A549 (cell line): ENCODE results near the gene PIP4K2B.
A peak's percentile ranks its signal among the peaks of the same experiment; 100 is the strongest.

Source experiments
- CTCF ChIP-seq: fragments of >200 bp; sonication (Bioruptor Twin); formaldehyde crosslinking; IDR thresholded peaks from 3 replicates; pipeline ENCODE4 v1.5.1; 2016
- EHMT2 ChIP-seq: fragments of 200-600 bp; sonication (generic); IDR thresholded peaks from 2 replicates; pipeline ENCODE4 v1.6.1; 2016; ENCODE audit warnings: antibody characterized with exemption, low read depth, mild to moderate bottlenecking, moderate library complexity
- JUNB ChIP-seq: fragments of >200 bp; sonication (Bioruptor Twin); formaldehyde crosslinking; IDR thresholded peaks from 2 replicates; pipeline ENCODE4 v1.6.1; 2016
- MAZ ChIP-seq: fragments of 150-350 bp; IDR thresholded peaks from 2 replicates; pipeline ENCODE4 v1.6.1; 2014; ENCODE audit warnings: antibody characterized with exemption, low read depth, low read length, borderline replicate concordance
- POLR2A ChIP-seq: IDR thresholded peaks from 2 replicates; pipeline ENCODE4 v1.6.1; 2012; ENCODE audit warnings: mild to moderate bottlenecking, low read length
- RCOR1 ChIP-seq: fragments of 150-350 bp; IDR thresholded peaks from 2 replicates; pipeline ENCODE4 v1.6.1; 2014; ENCODE audit warnings: antibody characterized with exemption, low read length, low read depth
- RFX5 ChIP-seq: fragments of 450-650 bp; IDR thresholded peaks from 2 replicates; pipeline ENCODE4 v1.7.1; 2014; ENCODE audit warnings: antibody characterized with exemption, mild to moderate bottlenecking, moderate library complexity
- RNF2 ChIP-seq: fragments of 200-600 bp; sonication (generic); IDR thresholded peaks from 2 replicates; pipeline ENCODE4 v1.6.1; 2016; ENCODE audit warnings: low read depth, mild to moderate bottlenecking, antibody characterized with exemption, moderate library complexity, borderline replicate concordance
- TF ChIP-seq, protein P1 (sequence below): fragments of 450-650 bp; IDR thresholded peaks from 2 replicates; pipeline ENCODE4 v1.6.1; 2014; ENCODE audit warnings: antibody characterized with exemption
- TF ChIP-seq, protein P2 (sequence below): fragments of 200-600 bp; sonication (generic); IDR thresholded peaks from 2 replicates; pipeline ENCODE4 v1.6.1; 2016; ENCODE audit warnings: antibody characterized with exemption, mild to moderate bottlenecking, moderate library complexity

DNA sequence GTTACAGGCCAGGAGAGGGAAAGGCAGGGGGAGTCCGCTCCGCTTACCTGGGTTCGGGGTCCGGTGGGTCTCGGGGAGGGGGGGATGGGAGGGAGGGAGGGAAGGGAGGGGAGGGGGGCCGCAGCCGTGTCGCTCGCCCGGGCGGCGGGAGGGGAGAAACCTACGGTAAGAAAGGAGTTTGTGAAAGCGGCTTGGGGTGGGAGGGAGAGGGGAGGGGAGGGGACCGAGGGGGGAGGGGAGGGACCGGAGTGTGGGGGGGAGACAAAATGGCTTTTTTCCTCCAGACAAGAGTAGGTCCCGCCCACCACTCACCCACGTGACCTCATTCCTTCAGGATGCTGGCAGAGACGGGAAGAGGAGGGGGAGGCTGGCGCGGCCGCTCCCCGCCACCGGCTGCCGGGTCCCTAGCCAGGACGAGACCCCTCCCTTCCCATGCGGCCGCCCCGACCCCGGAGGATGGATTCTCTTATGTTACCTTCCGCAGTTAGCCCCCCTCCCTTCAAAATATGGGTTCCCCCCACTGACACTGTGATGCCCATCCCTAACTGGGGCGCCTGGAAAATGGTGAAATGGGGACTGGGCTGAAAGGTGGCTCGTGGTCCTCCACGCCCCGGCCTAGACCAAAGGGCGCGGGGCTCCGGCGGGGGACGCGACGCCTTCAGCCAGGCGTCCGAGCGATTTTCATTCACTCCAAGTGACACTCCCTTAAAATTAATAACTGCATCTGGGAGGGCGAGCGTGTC lies 51.0 kb downstream of the PIP4K2B start, which contains the start of gene PCGF2:
- TF ChIP-seq RFX5 = no peak
- TF ChIP-seq CTCF = no peak
- TF ChIP-seq, protein P1, sequence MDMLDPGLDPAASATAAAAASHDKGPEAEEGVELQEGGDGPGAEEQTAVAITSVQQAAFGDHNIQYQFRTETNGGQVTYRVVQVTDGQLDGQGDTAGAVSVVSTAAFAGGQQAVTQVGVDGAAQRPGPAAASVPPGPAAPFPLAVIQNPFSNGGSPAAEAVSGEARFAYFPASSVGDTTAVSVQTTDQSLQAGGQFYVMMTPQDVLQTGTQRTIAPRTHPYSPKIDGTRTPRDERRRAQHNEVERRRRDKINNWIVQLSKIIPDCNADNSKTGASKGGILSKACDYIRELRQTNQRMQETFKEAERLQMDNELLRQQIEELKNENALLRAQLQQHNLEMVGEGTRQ = peak; percentile 90
- TF ChIP-seq EHMT2 = no peak
- no peak; the same call in 1 of the 2 replicates for TF ChIP-seq RNF2
- no peak for TF ChIP-seq RCOR1
- no peak for TF ChIP-seq JUNB
- peak; percentile 88 for TF ChIP-seq POLR2A
- TF ChIP-seq, protein P2, sequence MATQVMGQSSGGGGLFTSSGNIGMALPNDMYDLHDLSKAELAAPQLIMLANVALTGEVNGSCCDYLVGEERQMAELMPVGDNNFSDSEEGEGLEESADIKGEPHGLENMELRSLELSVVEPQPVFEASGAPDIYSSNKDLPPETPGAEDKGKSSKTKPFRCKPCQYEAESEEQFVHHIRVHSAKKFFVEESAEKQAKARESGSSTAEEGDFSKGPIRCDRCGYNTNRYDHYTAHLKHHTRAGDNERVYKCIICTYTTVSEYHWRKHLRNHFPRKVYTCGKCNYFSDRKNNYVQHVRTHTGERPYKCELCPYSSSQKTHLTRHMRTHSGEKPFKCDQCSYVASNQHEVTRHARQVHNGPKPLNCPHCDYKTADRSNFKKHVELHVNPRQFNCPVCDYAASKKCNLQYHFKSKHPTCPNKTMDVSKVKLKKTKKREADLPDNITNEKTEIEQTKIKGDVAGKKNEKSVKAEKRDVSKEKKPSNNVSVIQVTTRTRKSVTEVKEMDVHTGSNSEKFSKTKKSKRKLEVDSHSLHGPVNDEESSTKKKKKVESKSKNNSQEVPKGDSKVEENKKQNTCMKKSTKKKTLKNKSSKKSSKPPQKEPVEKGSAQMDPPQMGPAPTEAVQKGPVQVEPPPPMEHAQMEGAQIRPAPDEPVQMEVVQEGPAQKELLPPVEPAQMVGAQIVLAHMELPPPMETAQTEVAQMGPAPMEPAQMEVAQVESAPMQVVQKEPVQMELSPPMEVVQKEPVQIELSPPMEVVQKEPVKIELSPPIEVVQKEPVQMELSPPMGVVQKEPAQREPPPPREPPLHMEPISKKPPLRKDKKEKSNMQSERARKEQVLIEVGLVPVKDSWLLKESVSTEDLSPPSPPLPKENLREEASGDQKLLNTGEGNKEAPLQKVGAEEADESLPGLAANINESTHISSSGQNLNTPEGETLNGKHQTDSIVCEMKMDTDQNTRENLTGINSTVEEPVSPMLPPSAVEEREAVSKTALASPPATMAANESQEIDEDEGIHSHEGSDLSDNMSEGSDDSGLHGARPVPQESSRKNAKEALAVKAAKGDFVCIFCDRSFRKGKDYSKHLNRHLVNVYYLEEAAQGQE = no peak
- TF ChIP-seq MAZ = no peak; the same call in 1 of the 2 replicates
